Gastroesophageal sphincter (tissue), 4 donors: ENCODE measurements around the gene PAX5. TPM values are rescaled to one million over a fixed set of nuclear protein-coding genes. Genes with fewer than 3 reads are reported as not detected.

Source experiments
- ATAC-seq: fragments of 150-250 bp; one replicate; pipeline ENCODE4 v1.9.1; 2016; ENCODE audit warnings: mild to moderate bottlenecking, moderate library complexity
- H3K27ac ChIP-seq, 4 donors: fragments of 200-600 bp; sonication (generic) in 3 of 4; 1 replicate in 3 of 4; 2 replicates in 1 of 4; pipeline ENCODE4 v1.5.1; 2016 to 2019
- H3K27me3 ChIP-seq: fragments of 200-600 bp; sonication (generic); one replicate; pipeline ENCODE4 v1.5.1; 2019
- H3K36me3 ChIP-seq, 2 donors: fragments of 200-600 bp; sonication (generic); one replicate each; pipeline ENCODE4 v1.5.1; 2019; ENCODE audit warnings: control low read depth in 1 of 2
- H3K4me1 ChIP-seq, 3 donors: fragments of 200-600 bp; sonication (generic); 1 replicate in 2 of 3; 2 replicates in 1 of 3; pipeline ENCODE4 v1.5.1; 2016 to 2019; ENCODE audit warnings: control low read depth in 2 of 3
- H3K4me3 ChIP-seq, 2 donors: fragments of 200-600 bp; sonication (generic); one replicate each; pipeline ENCODE4 v1.5.1; 2019; ENCODE audit warnings: mild to moderate bottlenecking in 1 of 2, moderate library complexity in 1 of 2
- H3K9me3 ChIP-seq, 3 donors: fragments of 200-600 bp; sonication (generic); one replicate each; pipeline ENCODE4 v1.5.1; 2017 to 2019; ENCODE audit warnings: control low read depth in 2 of 3
- CTCF ChIP-seq, 4 experiments: fragments of 200-600 bp in 2 of 4; fragments of 450-650 bp in 2 of 4; sonication (generic) in 1 of 4; IDR thresholded peaks; one replicate each; pipeline ENCODE4 v1.5.1; 2017 to 2019; ENCODE audit warnings: antibody characterized with exemption in 4 of 4, mild to moderate bottlenecking in 2 of 4, moderate library complexity in 2 of 4
- EP300 ChIP-seq: sonication (generic); formaldehyde crosslinking; IDR thresholded peaks from one replicate; pipeline ENCODE4 v1.6.1; 2017; ENCODE audit warnings: antibody characterized with exemption, mild to moderate bottlenecking
- POLR2A ChIP-seq, 2 donors: fragments of 450-650 bp; IDR thresholded peaks; one replicate each; pipeline ENCODE4 v1.6.1; 2017; ENCODE audit warnings: antibody characterized with exemption in 2 of 2, mild to moderate bottlenecking in 2 of 2, moderate library complexity in 1 of 2
- POLR2AphosphoS5 ChIP-seq: sonication (generic); formaldehyde crosslinking; IDR thresholded peaks from one replicate; pipeline ENCODE4 v1.6.1; 2017; ENCODE audit warnings: antibody characterized with exemption
- WGBS, 2 donors: methylation state at CpG; one replicate each; pipeline ENCODE4 v1.1.5; 2018; ENCODE audit warnings: low coverage in 1 of 2; 5-methylcytosine and 5-hydroxymethylcytosine counted together
- total RNA-seq, 4 donors: library from RNA; depleted of rRNA; stranded (reverse); fragments of >200 nt; gene quantifications; one replicate each; pipeline ENCODE4 v1.1.0, GENCODE V29; 2016

Gene PAX5
- total RNA-seq, 4 donors from 2014 or later: under 0.01 TPM; not detected in 3

DNA sequence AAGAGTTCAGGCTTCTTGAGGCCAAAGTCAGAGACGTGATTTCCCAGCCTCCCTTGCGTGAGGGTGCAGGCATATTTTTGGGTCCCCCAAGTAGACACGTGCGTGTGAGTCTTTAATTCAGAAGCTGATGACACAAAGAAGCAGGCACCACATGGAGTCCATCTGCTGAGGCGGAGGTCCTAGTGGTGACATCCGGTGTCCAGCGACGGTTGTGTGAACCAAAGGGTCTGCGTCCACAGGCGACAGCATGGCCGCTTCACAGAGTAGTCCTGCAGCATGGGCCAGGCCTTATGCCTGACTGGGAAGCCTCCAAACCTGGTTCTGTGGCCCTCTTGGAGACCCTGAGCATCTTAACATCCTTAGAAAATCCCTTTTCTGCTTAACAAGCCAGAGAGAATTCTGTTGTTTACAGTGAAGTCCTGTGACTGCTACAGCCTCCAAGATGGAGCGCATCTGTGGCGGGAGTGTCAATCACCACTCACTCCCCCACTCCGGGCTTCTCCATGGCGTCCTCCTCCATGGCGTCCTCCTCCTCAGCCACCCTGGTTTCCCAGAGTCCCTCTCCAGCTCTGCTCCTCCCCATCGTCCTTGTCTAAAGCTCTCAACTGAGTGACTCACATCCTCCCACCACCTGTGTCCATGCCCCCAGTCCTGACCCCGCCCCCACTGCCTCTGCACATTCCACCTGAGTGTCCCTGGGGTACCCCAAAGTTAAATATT lies 133.8 kb downstream of the PAX5 start:
- no peaks in the 10 kb centered on the region for H3K4me1 ChIP-seq
- no peak overlapping the region for H3K27ac ChIP-seq
- H3K9me3 ChIP-seq: no peaks in the 10 kb centered on the region
- ATAC-seq: no peak
- no peak overlapping the region for H3K4me3 ChIP-seq
- TF ChIP-seq EP300 (no peak), POLR2AphosphoS5 (no peak), CTCF (IDR thresholded peaks at IDR 0.05) (no peak), POLR2A (IDR thresholded peaks at IDR 0.05) (no peak)
- 49 to 75% methylated on average over 5 to 7 of the region's 18 CpGs for WGBS, 2 donors
- H3K27me3 ChIP-seq: peaks cover 31% of the 10 kb centered on the region
- no peaks in the 10 kb centered on the region for H3K36me3 ChIP-seq

DNA sequence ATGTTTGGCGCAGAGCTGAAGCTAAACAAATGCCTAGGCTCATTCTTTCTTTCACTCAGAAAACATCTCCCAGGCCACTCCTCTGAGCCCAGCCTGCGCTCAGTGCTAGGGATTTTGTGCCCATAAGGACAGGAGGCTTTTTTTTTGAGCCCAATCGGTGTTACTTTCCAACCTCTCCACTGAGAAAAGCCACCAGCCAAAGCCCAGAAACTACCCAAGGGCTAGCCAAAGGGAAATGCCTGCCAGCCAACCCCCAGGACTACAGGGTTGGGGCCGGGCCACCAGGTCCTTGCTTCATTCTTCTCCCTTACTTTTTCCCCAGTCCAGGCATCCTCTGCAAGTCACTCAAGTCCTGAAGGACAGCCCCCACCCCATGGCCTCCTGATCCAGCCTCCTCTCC lies 134.7 kb downstream of the PAX5 start:
- Histone ChIP-seq H3K36me3 (no peaks in the 10 kb centered on the region), H3K4me1 (no peaks in the 10 kb centered on the region), H3K9me3 (no peaks in the 10 kb centered on the region), H3K27me3 (peaks cover 34% of the 10 kb centered on the region), H3K4me3 (no peak overlapping the region), H3K27ac (no peak overlapping the region)
- no peak for TF ChIP-seq CTCF (IDR thresholded peaks at IDR 0.05)
- no peak for TF ChIP-seq POLR2A (IDR thresholded peaks at IDR 0.05)
- no peak for TF ChIP-seq EP300
- TF ChIP-seq POLR2AphosphoS5: no peak
- no peak for ATAC-seq
- WGBS, 2 donors: 75 to 100% methylated on average over 2 of the region's 4 CpGs

DNA sequence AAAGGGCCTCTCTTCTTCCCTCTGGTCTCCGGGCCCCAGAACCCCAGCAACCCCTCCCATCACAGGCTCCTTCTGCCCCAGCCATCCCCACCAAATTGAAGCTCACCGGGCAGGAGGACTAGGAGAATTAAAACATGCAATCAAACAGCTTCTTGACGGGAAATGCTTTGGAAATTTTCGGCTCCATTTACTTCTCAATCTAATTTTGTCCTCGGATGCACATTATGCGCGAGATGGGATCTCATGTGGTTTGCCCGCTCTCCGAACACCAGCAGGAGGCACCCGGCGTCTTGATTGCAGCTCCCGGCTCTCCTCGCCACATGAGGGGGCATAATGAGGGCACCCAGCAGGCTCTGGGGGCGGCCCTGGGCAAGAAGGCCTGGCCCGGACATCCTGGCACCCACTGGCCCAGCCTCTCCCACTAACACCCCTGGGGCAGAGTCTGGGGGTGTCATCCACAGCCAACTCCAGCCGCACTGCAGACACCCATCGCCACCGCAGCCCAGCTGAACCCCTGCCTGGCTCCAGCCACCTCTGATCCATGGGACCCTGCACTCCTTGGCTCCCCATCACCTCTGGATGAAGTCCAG lies 135.5 kb downstream of the PAX5 start:
- Histone ChIP-seq H3K4me1 (no peaks in the 10 kb centered on the region), H3K4me3 (no peak overlapping the region), H3K36me3 (no peaks in the 10 kb centered on the region), H3K27me3 (peaks cover 38% of the 10 kb centered on the region), H3K27ac (no peak overlapping the region), H3K9me3 (no peaks in the 10 kb centered on the region)
- ATAC-seq: no peak
- 79 to 93% methylated on average over 2 to 4 of the region's 18 CpGs for WGBS, 2 donors
- TF ChIP-seq CTCF (IDR thresholded peaks at IDR 0.05) (no peak), EP300 (no peak), POLR2A (IDR thresholded peaks at IDR 0.05) (no peak)

- no peak for ATAC-seq
- WGBS, 2 donors: 17% methylated on average over 2 of the region's 2 CpGs; no CpG with 5 or more reads in 1 of the 2 donors
- no peaks in the 10 kb centered on the region for H3K9me3 ChIP-seq
These were observed 136.6 kb downstream of the PAX5 start for GRCh38 chr9:36897478-36897877.

GRCh38 chr9:36897019-36897418 lies 137.0 kb downstream of the PAX5 start:
- Histone ChIP-seq H3K9me3 (no peaks in the 10 kb centered on the region), H3K36me3 (no peaks in the 10 kb centered on the region), H3K27ac (no peak overlapping the region), H3K4me3 (no peak overlapping the region), H3K4me1 (no peaks in the 10 kb centered on the region), H3K27me3 (peaks cover 38% of the 10 kb centered on the region)
- TF ChIP-seq POLR2A (IDR thresholded peaks at IDR 0.05): no peak
- TF ChIP-seq EP300: no peak
- no peak for TF ChIP-seq CTCF (IDR thresholded peaks at IDR 0.05)
- no peak for TF ChIP-seq POLR2AphosphoS5
- WGBS, 2 donors: 20 to 25% methylated on average over 2 of the region's 10 CpGs
- no peak for ATAC-seq

More at GRCh38 chr9:36897478-36897877, 136.6 kb downstream of the PAX5 start:
- TF ChIP-seq EP300: no peak
- Histone ChIP-seq H3K27me3 (peaks cover 38% of the 10 kb centered on the region), H3K4me1 (no peaks in the 10 kb centered on the region), H3K27ac (no peak overlapping the region), H3K4me3 (no peak overlapping the region), H3K36me3 (no peaks in the 10 kb centered on the region)
